22Rv1 (cell line): ENCODE results near the gene ENDOV.

Experiments used
- ZFX ChIP-seq: fragments of 450-650 bp; IDR thresholded peaks from 2 replicates; pipeline ENCODE4 v1.6.1; 2017; ENCODE audit warnings: antibody characterized with exemption, borderline replicate concordance
- TF ChIP-seq, protein P1 (sequence below): fragments of 450-650 bp; IDR thresholded peaks from 2 replicates; pipeline ENCODE4 v1.5.1; 2017; ENCODE audit warnings: mild to moderate bottlenecking

DNA sequence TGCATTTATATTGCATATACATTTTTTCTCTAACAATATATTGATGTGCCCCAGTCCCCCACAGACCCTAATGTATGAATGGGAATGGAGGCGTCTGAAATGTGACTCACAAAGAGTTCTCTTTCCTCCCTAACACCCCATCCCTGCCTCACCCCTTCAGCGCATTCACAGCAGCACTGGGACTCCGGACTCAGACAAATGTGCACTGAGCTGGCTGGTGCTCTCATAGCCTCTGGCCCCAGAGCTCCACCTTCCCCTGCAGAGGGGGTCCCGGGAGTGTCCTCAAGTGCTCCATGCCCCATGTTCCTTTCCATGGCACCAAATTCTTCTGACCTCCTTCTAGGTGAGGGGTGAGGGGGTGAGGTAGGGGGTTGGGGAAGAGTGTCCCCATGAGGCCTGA, 40.8 kb downstream of the ENDOV start:
- TF ChIP-seq, protein P1, sequence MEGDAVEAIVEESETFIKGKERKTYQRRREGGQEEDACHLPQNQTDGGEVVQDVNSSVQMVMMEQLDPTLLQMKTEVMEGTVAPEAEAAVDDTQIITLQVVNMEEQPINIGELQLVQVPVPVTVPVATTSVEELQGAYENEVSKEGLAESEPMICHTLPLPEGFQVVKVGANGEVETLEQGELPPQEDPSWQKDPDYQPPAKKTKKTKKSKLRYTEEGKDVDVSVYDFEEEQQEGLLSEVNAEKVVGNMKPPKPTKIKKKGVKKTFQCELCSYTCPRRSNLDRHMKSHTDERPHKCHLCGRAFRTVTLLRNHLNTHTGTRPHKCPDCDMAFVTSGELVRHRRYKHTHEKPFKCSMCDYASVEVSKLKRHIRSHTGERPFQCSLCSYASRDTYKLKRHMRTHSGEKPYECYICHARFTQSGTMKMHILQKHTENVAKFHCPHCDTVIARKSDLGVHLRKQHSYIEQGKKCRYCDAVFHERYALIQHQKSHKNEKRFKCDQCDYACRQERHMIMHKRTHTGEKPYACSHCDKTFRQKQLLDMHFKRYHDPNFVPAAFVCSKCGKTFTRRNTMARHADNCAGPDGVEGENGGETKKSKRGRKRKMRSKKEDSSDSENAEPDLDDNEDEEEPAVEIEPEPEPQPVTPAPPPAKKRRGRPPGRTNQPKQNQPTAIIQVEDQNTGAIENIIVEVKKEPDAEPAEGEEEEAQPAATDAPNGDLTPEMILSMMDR = no peak
- TF ChIP-seq ZFX = no peak
